GM12891 (cell line): ENCODE results near the gene ENTPD2.

ENCODE experiments used
- POLR2A ChIP-seq: IDR thresholded peaks from 2 replicates; pipeline ENCODE4 v1.6.1; 2011; ENCODE audit warnings: low read depth, low read length, control low read depth
- POLR2AphosphoS5 ChIP-seq: IDR thresholded peaks from 2 replicates; pipeline ENCODE4 v1.6.1; 2011; ENCODE audit warnings: low read depth, low read length, control low read depth
- POU2F2 ChIP-seq: IDR thresholded peaks from 2 replicates; pipeline ENCODE4 v1.6.1; 2011; ENCODE audit warnings: low read depth, mild to moderate bottlenecking, control low read depth, low read length, moderate library complexity
- SPI1 ChIP-seq: IDR thresholded peaks from 2 replicates; pipeline ENCODE4 v1.6.1; 2011; ENCODE audit warnings: low read depth, low read length, control low read depth
- TAF1 ChIP-seq: IDR thresholded peaks from 2 replicates; pipeline ENCODE4 v1.6.1; 2011; ENCODE audit warnings: low read depth, low read length, control low read depth

- TF ChIP-seq POLR2A: no peak
- TF ChIP-seq TAF1: no peak
- no peak for TF ChIP-seq POLR2AphosphoS5
- TF ChIP-seq SPI1: no peak
- TF ChIP-seq POU2F2: no peak
These were observed 17.4 kb upstream of the ENTPD2 start for GRCh38 chr9:137071282-137071681.
